HG03521 (cell line): Measurements from ENCODE around the gene YBX2.

ENCODE experiments used
- ATAC-seq: cut with Tn5 transposase; IDR thresholded peaks from one replicate; pipeline ENCODE4 v1.9.1; 2021; ENCODE audit warnings: mild to moderate bottlenecking, moderate library complexity; ENCODE audit not compliant: unreplicated experiment

YBX2 gene

DNA sequence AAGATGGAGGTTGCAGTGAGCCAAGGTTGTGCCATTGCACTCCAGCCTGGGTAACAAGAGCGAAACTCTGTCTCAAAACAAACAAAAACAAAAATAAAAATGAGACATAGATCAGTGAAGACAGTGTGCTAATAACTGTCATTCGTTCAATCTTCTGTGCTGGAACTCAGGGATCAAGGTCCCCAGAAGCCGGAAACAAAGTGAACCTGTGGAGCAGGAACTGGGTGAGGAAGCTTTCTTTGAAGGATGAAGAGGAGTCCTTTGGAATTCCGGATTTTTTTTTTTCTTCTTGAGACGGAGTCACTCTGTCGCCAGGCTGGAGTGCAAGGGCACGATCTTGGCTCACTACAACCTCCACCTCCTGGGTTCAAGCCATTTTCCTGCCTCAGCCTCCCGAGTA lies 15.0 kb downstream of the YBX2 start:
- no peak for ATAC-seq

DNA sequence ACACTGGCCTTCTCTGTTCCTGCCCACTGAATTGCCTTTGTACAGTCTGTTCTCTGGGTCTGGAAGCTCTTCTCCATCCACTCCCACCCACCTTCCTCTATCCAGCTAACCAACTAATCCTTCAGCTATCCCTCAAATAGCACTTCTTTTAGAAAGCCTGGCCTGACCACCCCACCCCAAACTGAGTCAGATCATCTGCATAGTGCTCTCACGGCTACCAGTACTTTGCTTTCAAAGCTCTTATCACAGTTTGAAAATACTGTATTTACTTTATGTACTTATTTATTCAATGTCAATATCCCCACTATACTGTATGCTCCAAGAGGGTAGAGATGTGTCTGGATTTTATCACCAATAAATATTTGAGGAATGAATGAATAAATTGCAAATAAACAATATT lies 27.7 kb downstream of the YBX2 start:
- no peak for ATAC-seq

GRCh38 chr17:7263801-7264078 lies 30.7 kb downstream of the YBX2 start:
- ATAC-seq: no peak

DNA sequence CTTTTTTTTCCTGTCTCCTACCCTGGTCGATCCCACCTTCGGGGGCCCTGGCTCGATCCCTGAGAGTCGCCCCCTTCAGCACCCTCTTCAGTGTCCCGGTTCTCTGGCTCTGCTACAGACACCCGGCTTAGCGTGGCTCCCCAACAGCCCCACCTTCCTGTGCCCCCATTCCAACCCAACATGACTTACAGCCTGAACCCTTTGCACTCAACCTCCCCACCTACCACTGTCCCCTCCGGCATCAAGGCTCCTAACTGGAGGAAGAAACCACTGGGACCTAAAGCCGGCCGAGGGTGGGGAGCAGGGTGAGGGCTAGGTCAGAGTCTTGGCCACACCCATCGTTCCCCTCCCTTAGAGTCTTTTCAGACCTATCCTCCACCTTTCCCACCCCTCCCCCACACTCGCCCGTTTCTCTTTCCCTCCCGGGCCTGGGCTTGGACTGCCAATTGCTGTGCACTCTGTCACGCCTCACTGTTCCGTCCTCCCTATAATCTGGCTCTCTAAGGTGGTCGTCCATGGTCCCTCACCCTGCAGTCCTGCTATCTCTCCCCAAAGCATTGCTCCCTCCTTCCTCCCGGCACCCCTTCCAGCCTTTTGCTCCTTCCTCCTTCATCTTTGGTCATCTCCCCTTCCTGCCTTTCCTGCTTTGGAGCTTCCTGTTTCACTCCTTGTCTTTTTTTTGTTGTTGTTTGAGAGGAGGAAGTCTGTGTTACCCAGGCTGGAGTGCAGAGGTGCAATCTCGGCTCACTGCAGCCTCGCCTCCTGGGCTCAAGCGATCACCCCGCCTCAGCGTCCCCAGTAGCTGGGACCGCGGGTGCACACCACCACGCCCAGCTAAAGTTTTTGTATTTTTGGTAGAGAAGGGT lies 31.3 kb downstream of the YBX2 start:
- ATAC-seq: no peak

DNA sequence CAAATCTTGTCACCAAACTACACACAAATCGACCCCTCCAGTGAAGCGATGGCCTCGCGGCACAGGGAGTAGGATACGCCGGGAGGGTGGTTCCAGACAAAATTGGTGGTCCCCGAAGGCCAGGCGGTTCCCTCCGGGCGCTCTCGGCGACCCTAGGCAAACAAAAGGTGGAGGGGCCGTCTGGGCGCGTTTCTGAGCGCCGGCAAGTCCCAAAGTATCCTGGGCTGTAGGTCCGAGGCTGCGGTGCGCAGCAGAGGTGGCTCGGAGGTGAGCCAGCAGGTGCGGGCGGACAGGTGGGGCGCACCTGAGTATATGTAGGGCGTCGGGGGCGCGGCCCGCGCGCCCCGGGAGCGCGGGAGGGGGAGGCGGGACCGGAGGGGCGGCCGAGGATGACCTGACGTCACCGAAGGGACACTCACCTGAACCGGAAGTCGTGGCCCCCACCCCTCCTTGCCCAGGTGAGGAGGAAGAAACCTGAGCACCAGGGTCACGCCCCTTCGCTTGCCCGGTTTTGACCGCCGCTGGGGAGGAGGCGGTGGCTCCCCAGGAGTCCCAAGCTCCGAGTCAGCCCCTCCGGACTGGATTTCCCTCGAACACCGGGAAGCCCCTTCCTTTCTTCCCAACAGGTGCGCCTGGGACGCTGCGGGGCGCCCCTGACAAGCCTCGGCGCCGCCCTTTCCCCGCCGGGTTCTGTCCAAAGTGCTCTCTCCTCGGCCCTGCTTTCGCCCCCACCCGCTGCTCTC lies 32.1 kb downstream of the YBX2 start, which contains the start of gene CLDN7:
CLDN7 (minus strand) TSS at position 287 of the 743 bp plus-strand sequence. CDS start 435 bp downstream, outside the sequence.
- no peak for ATAC-seq

GRCh38 chr17:7261379-7262191 lies 32.9 kb downstream of the YBX2 start:
- ATAC-seq: no peak

DNA sequence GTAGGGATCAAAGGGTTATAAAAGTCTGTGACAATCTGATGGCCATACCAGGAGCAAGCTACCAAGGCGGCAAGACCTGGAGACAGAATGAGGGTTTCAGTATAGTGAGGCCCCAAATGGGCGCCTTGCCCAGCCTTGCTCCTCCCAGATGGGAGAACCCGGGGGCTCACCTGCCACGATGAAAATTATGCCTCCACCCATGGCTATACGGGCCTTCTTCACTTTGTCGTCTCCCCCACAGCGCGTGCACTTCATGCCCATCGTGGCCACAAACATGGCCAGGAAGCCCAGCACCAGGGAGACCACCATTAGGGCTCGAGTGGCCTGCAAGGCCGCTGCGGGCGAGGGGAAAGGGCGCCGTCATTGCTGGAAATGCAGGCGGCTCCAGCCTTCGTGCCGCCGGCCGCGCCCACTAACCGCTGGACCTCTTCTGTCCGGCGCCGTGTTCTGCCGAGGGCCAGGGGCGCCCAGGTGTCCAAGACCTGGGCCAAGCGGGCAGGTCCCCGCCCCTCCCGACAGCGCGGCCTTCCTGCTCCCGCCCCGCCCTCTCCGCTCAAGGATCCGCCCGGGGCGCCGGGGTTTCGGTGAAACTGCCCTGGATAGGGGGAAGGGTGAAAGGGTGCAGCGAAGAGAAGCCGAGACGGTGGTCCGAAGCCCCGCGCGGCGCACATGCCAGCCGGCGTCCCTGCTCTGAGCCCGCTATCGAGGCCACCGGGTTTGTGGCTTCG lies 33.6 kb downstream of the YBX2 start:
- no peak for ATAC-seq

DNA sequence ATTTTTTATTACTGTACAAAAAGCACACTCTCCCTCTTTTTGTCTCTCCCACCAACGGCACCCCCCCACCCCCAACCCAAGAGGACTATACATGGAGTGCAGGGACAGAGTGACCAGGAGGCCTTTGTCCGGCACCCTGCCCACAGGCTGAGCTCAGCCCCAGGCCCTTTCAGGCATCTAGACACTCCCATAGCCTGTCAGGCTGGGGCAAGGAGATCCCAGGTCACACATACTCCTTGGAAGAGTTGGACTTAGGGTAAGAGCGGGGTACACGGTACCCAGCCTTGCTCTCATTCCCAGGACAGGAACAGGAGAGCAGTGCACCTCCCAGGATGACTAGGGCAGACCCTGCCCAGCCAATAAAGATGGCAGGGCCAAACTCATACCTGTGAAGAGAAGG lies 34.3 kb downstream of the YBX2 start:
- ATAC-seq: no peak

- ATAC-seq: no peak
These were observed 34.9 kb downstream of the YBX2 start for GRCh38 chr17:7259555-7259889.

DNA sequence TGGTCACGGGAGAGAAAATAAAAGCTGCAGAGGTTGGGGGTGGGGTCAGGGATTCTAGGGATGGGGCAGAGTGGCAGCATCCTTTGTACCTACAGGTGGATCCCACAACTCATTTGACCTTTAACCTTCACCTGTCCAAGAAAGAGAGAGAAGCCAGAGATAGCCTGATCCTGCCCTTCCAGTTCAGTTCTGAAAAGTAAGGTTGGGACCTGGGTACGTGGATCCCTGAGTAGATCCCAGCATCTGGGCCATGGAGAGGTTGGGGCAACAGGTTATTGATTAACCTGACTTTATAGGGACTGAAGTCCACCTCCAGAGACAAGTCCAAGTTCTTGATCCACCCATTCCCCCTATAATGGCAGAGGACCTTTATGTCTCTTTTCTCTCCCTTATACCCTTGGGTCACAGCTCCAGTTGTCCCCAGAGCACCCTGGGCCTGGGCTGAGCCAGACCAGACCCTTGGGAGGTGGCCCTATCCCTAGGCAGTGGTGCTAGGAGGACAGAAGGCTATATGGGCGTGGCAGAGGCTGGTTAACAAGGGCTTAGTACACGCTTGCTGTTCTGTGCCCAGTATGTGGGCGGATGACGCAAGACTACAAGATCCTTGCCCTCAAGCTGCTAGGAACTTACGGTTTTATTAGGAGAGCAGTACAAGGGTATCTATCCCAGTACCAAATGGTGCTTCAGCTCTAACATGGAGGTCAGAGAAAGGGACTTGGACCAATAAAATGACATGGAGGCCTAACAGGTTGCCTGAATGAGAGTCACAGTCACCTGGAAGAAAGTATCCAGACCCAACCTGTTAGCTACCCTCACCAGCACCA lies 35.5 kb downstream of the YBX2 start:
- ATAC-seq: no peak

DNA sequence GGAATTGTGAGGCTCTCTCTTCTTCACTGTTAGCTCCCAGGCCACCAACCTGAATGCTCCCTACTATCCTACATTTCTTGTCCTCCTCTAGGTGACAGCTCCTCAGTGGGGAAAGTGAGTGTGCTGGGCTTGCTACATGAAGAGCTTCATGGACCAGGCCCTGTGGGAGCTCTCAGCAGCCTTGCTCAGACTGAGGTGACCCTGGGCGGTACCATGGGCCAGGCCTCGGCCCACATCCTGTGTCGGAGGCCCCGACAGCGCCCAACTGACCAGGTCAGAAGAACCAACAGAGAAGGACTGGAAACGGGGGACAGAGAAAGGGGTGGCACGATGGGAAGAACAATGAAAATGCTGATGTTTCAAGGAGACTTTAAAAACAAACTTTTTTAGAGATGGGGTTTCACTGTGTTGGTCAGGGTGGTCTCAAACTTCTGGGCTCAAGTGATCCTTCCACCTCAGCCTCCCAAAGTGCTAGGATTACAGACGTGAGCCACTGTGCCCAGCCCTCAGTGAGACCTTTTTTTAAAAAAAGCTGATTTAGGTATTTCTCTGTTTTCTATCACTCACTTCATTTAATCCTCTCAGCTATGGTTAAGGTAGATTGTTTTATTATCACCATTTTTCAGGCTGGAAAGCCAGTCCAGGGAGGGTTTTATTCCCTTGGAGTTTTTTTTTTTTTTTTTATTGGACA lies 37.5 kb downstream of the YBX2 start:
- ATAC-seq: no peak

DNA sequence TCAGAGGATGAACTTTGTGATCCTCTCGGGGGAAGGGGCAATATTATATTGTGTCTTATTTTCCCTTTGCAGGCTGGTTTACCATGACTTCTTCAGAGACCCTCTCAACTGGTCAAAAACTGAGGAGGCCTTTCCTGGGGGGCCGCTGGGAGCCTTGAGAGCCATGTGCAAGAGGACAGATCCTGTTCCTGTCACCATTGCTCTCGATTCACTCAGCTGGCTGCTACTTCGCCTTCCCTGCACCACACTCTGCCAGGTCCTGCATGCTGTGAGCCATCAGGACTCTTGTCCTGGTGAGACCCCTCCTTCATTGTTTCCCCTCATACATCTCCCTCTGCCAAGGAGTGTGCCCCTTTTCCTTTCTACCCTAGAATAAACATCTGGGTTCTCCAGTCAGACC lies 39.9 kb downstream of the YBX2 start:
- ATAC-seq: no peak

GRCh38 chr17:7253082-7253481 lies 41.4 kb downstream of the YBX2 start:
- ATAC-seq: no peak

GRCh38 chr17:7252176-7253043 lies 42.0 kb downstream of the YBX2 start, which contains the start of gene ELP5:
Gene ELP5, plus strand, starts transcription at chr17:7252215. Its CDS starts 336 bp downstream, at chr17:7252551.
- peak; percentile 38 for ATAC-seq

- ATAC-seq: peak; percentile 84
These were observed 42.7 kb downstream of the YBX2 start, which contains the start of gene CTDNEP1 for GRCh38 chr17:7251661-7252175. Gene CTDNEP1, minus strand, starts transcription at chr17:7251734. Its CDS starts 438 bp downstream, at chr17:7251296.

DNA sequence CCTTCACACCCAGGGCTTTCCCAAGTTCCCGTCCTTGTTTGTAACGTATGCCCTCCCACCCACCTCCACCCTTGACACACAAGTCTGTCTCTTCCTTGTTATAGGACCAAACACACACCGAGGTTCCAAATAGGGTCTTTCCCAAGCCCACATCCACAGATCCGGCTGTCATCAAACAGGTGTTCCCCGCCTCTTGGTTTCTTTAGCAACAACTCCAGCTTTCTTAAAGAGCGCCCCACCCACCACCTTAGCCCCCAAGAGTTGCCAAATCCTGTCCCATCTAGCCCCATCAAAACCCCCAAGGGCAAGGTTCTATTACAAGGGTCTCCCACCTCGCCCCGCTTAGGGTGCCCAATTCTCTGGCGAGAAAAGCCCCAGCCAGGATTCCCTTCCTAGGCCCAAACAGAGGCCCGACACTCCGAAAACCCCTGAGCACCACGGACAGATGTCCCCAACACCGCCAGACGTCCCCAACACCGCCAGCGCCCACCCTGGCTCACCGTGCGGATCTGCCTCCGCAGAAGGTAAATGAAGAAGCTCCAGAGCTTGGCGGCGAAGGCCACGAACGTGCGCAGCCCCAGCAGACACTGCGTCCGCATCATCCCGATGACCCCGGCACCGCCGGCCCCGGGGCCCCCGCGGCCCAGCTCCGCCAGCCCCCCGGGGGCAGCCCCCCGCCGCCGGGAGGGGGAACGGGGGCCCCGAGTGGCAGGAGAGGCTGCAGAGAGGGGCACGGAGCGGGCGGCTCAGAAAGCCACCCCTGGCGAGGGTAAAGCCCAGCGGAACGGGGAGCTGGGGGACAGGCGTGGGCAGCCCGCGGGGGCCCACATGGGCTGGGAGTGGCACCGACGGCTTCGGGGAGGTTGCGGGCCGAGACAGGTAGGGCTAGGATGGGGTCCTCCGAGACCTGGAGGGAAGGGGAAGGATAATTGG lies 43.5 kb downstream of the YBX2 start:
- peak; percentile 5 for ATAC-seq

DNA sequence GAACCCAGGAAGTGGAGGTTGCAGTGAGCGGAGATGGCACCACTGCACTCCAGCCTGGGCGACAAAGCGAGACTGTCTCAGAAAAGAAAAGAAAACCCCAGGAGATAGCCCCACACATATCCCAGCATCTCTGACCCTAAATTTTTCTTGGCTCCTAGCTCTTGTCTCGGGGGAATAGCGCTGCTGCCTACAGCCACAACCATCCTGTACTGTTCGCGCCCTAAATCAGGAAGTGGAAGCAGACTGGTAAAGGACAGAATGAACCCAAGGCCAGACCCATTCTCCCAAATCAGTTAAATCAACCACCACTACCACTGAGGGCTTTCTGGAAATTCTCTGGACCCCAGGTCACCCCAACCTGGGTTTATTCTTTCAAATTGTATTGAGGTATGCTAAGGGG lies 44.6 kb downstream of the YBX2 start:
- ATAC-seq: no peak
